Neuronal stem cell (in vitro differentiated cells): Measurements from ENCODE around the gene FEZF1.

Experiments
- DNase-seq: peaks from one replicate; pipeline ENCODE4 v3.0.0-alpha.2; 2013; ENCODE audit warnings: low spot score
- H2AFZ ChIP-seq: one replicate; pipeline ENCODE4 v1.6.1; 2013; ENCODE audit warnings: mild to moderate bottlenecking, low read length, inconsistent platforms
- H2AK5ac ChIP-seq: 2 replicates; pipeline ENCODE4 v1.6.1; 2013; ENCODE audit warnings: low read depth, mild to moderate bottlenecking, inconsistent platforms, low read length, moderate library complexity, mixed read lengths
- H2BK120ac ChIP-seq: 2 replicates; pipeline ENCODE4 v1.6.1; 2013; ENCODE audit warnings: low read depth, mild to moderate bottlenecking, inconsistent platforms, low read length, moderate library complexity, mixed read lengths
- H2BK12ac ChIP-seq: one replicate; pipeline ENCODE4 v1.6.1; 2013; ENCODE audit warnings: low read length, inconsistent platforms
- H2BK15ac ChIP-seq: 2 replicates; pipeline ENCODE4 v1.6.1; 2013; ENCODE audit warnings: mild to moderate bottlenecking, low read length, inconsistent platforms, mixed read lengths
- H2BK5ac ChIP-seq: one replicate; pipeline ENCODE4 v1.6.1; 2013; ENCODE audit warnings: inconsistent platforms, mild to moderate bottlenecking, low read length, moderate library complexity
- H3K14ac ChIP-seq: one replicate; pipeline ENCODE4 v1.6.1; 2013; ENCODE audit warnings: low read length, inconsistent platforms
- H3K18ac ChIP-seq: 2 replicates; pipeline ENCODE4 v1.6.1; 2013; ENCODE audit warnings: low read length, inconsistent platforms
- H3K23ac ChIP-seq: 2 replicates; pipeline ENCODE4 v1.6.1; 2013; ENCODE audit warnings: low read depth, mild to moderate bottlenecking, mixed read lengths, low read length, inconsistent platforms; ENCODE audit not compliant: poor library complexity
- H3K27ac ChIP-seq: replicated peaks from 3 replicates; pipeline ENCODE4 v1.5.1; 2013; ENCODE audit warnings: low read length, inconsistent platforms
- H3K27me3 ChIP-seq, 3 experiments: 2 replicates each; pipeline ENCODE4 v1.6.1; 2013; ENCODE audit warnings: low read length in 3 of 3, mild to moderate bottlenecking in 2 of 3, inconsistent platforms in 1 of 3, low read depth in 1 of 3, mixed read lengths in 1 of 3, moderate library complexity in 1 of 3; ENCODE audit not compliant: control insufficient read depth in 3 of 3, insufficient read depth in 3 of 3
- H3K36me3 ChIP-seq, 2 donors: replicated peaks in 1 of 2; 2 replicates each; pipeline ENCODE4 v1.6.1; 2013; ENCODE audit warnings: low read length in 2 of 2; ENCODE audit not compliant: control insufficient read depth in 2 of 2, insufficient read depth in 2 of 2
- H3K4ac ChIP-seq: 2 replicates; pipeline ENCODE4 v1.6.1; 2013; ENCODE audit warnings: inconsistent platforms, mild to moderate bottlenecking, low read length, moderate library complexity
- H3K4me1 ChIP-seq, 2 donors: 1 replicate in 1 of 2; 2 replicates in 1 of 2; pipeline ENCODE4 v1.6.1; 2013; ENCODE audit warnings: low read length in 2 of 2, low read depth in 1 of 2; ENCODE audit not compliant: control insufficient read depth in 2 of 2, insufficient read depth in 1 of 2
- H3K4me2 ChIP-seq: one replicate; pipeline ENCODE4 v1.6.1; 2013; ENCODE audit warnings: mild to moderate bottlenecking, low read length, inconsistent platforms; ENCODE audit not compliant: insufficient read depth, poor library complexity, severe bottlenecking
- H3K4me3 ChIP-seq, 2 donors: 2 replicates each; pipeline ENCODE4 v1.5.1; 2013; ENCODE audit warnings: low read length in 2 of 2, mild to moderate bottlenecking in 2 of 2, inconsistent platforms in 1 of 2, moderate library complexity in 1 of 2
- H3K79me1 ChIP-seq: one replicate; pipeline ENCODE4 v1.6.1; 2013; ENCODE audit warnings: low read depth, mild to moderate bottlenecking, inconsistent platforms, low read length, moderate library complexity
- H3K9ac ChIP-seq: one replicate; pipeline ENCODE4 v1.6.1; 2013; ENCODE audit warnings: mild to moderate bottlenecking, low read depth, low read length, inconsistent platforms; ENCODE audit not compliant: poor library complexity
- H3K9me3 ChIP-seq, 2 donors: replicated peaks in 1 of 2; 2 replicates each; pipeline versions ENCODE3 to v1.6.1; 2013; ENCODE audit warnings: low read length in 2 of 2, mild to moderate bottlenecking in 2 of 2, inconsistent platforms in 1 of 2, low read depth in 1 of 2, mixed read lengths in 1 of 2, moderate library complexity in 1 of 2; ENCODE audit not compliant: control insufficient read depth in 2 of 2, insufficient read depth in 1 of 2
- H4K8ac ChIP-seq: one replicate; pipeline ENCODE4 v1.6.1; 2013; ENCODE audit warnings: low read depth, mild to moderate bottlenecking, inconsistent platforms, low read length, moderate library complexity
- H4K91ac ChIP-seq: one replicate; pipeline ENCODE4 v1.6.1; 2013; ENCODE audit warnings: low read length, low read depth, mild to moderate bottlenecking, inconsistent platforms; ENCODE audit not compliant: poor library complexity
- WGBS, 2 donors: extraction: QIAGEN DNeasy Blood & Tissue Kit; methylation state at CpG; one replicate each; pipeline ENCODE4 v1.1.7; 2013; ENCODE audit warnings: missing lambda C conversion rate in 2 of 2, mixed read lengths in 1 of 2; ENCODE audit not compliant: insufficient read length in 2 of 2, insufficient replicate concordance in 1 of 2; ENCODE audit errors: extremely low coverage in 2 of 2; 5-methylcytosine and 5-hydroxymethylcytosine counted together

Gene FEZF1

DNA sequence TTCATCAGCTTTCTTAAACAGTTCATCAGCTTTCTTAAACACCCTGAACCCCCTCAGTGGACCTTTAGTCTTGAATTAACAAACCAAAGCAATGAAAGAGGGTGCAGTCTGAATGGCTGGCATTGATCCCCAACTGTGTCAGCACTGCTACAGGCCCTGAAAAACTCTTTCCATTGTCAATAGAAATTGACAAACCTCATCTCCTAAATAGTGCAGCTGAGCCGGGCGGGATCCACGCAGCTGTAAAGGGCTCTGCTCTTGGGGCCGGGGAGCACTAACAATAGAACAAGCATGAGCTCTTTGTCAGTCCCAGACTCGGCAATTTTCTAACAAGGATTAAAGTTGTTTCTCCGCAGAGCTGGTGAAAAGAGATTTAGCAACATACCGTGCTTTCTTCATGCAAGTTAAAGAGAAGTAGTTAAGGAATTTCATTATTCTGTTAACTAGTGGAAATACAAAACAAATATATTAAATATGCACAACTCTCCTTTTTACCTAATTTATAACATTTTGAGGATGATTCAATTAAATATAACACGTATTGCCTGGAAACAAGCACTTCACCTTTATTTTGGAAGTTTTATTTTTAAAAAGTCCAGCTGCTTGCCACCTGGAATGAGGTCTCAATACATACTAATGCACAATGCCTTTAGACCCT, 24.7 kb upstream of the FEZF1 start:
- peak; percentile 91 for DNase-seq
- no peaks in the 10 kb centered on the region for H3K79me1 ChIP-seq
- H3K4ac ChIP-seq, result no peak overlapping the region
- H3K23ac ChIP-seq, result no peak overlapping the region
- no peak overlapping the region for H4K91ac ChIP-seq
- no peak overlapping the region for H3K4me3 ChIP-seq
- H3K9ac ChIP-seq, result no peak overlapping the region
- no peak overlapping the region for H3K18ac ChIP-seq
- H2BK15ac ChIP-seq, result no peak overlapping the region
- no peaks in the 10 kb centered on the region for H3K9me3 ChIP-seq
- H2AK5ac ChIP-seq, result no peak overlapping the region
- H2AFZ ChIP-seq, result peak overlapping the region; percentile 7
- H3K14ac ChIP-seq, result no peak overlapping the region
- H2BK5ac ChIP-seq, result no peak overlapping the region
- peak overlapping the region; percentile 95 for H3K27ac ChIP-seq
- no peak overlapping the region for H3K4me2 ChIP-seq
- no peak overlapping the region for H2BK12ac ChIP-seq
- H3K4me1 ChIP-seq, result peaks cover 17 to 18% of the 10 kb centered on the region in 2 donors
- no peak overlapping the region for H4K8ac ChIP-seq
- no CpG with 5 or more reads among the region's 8 CpGs for WGBS, 2 donors
- no peak overlapping the region for H2BK120ac ChIP-seq
- H3K36me3 ChIP-seq, result no peaks in the 10 kb centered on the region
- no peaks in the 10 kb centered on the region for H3K27me3 ChIP-seq

DNA sequence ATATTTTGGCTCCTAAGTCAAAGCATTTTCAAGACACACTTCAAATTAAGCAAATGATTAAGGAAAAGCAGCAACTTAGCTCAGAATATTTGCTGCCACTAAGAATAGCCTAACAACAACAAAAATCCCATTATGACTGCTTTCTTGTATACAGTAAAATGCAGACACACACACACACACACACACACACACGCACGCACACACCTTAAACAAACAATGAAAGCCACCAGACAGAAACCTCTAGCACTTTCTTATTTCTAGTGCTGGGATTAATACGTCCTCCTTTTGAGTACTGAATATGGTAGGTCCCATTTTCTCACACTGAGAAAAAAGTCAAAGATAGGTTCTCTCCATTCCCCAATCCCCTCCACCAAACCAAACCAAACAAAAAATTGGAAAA, 23.4 kb upstream of the FEZF1 start:
- H3K27me3 ChIP-seq, result no peaks in the 10 kb centered on the region
- H3K4me2 ChIP-seq, result peak overlapping the region; percentile 21
- DNase-seq, result no peak
- no peak overlapping the region for H2BK12ac ChIP-seq
- no peak overlapping the region for H3K18ac ChIP-seq
- H3K4me1 ChIP-seq, result peaks cover 13 to 18% of the 10 kb centered on the region in 2 donors
- no peak overlapping the region for H4K8ac ChIP-seq
- H2AFZ ChIP-seq, result no peak overlapping the region
- H2BK15ac ChIP-seq, result no peak overlapping the region
- WGBS, 2 donors, result no CpG with 5 or more reads among the region's 3 CpGs
- no peak overlapping the region for H2AK5ac ChIP-seq
- no peak overlapping the region for H2BK120ac ChIP-seq
- H3K79me1 ChIP-seq, result no peaks in the 10 kb centered on the region
- no peak overlapping the region for H4K91ac ChIP-seq
- no peaks in the 10 kb centered on the region for H3K36me3 ChIP-seq
- no peak overlapping the region for H3K4me3 ChIP-seq
- H3K14ac ChIP-seq, result no peak overlapping the region
- no peak overlapping the region for H3K23ac ChIP-seq
- no peak overlapping the region for H3K4ac ChIP-seq
- no peak overlapping the region for H3K9ac ChIP-seq
- H2BK5ac ChIP-seq, result no peak overlapping the region
- peak overlapping the region; percentile 95 for H3K27ac ChIP-seq
- H3K9me3 ChIP-seq, result no peaks in the 10 kb centered on the region

DNA sequence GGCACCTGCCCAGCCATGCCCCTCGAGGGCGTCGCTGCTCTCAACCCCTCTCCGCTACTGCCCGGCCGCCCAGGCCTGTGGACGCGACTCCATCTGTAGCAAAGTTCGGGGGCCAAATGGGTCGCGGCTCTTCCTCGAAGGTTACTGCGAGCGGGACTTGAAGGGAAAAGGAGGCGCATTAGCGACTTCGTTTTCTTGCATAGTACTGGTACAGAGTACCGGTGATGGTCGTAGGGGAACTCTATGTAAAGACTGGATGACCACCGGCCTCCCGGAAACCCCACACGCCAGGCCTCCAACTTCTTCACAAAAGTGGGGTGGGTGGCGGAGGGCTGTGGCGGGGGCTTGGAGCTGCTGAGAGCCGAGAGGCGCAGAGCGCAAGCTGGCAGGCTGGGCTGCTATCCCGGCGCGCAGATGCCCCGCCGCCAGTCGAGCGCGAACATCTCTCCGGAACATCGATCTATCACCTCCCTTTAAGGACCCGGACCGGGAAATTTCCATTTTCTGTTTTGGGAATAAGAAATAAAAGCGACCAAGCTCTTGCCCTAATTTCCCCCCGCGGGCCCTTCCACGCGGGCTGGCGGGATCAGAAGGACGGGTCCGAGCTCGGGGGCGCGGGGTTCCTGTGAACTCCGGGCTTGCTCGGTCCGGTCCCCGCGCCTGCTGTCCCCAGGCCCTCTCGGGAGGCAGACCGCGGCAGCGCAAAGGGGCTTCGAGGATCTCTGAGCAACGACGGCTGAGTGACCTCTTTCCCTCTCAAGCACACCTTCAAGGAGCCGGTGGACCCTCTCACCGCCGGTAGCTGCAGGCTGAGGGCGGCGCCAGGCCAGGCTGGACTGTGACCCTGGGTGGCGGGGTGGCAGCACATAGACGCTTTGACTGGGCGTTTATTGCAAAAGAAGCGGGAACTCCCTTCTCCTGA, 12.2 kb upstream of the FEZF1 start:
- DNase-seq, result peak; percentile 61
- Histone ChIP-seq H3K18ac (peak overlapping the region; percentile 81), H4K8ac (no peak overlapping the region), H2BK120ac (peak overlapping the region; percentile 92), H2BK15ac (no peak overlapping the region), H2BK12ac (no peak overlapping the region), H3K23ac (no peak overlapping the region), H2AK5ac (no peak overlapping the region), H3K4me2 (peak overlapping the region; percentile 90), H3K79me1 (peaks cover 1% of the 10 kb centered on the region), H3K14ac (no peak overlapping the region), H3K4ac (no peak overlapping the region), H3K4me1 (peaks cover 0 to 15% of the 10 kb centered on the region in 2 donors), H2AFZ (peak overlapping the region; percentile 85), H3K9ac (peak overlapping the region; percentile 87), H2BK5ac (peak overlapping the region; percentile 82), H3K27me3 (peaks cover 0 to 58% (median 3%) of the 10 kb centered on the region in 3 experiments), H4K91ac (no peak overlapping the region), H3K36me3 (no peaks in the 10 kb centered on the region), H3K9me3 (peaks cover 0 to 9% of the 10 kb centered on the region in 2 donors), H3K4me3 (peak overlapping the region; percentile 25 to 76), H3K27ac (peak overlapping the region; percentile 89)
- no CpG with 5 or more reads among the region's 71 CpGs for WGBS, 2 donors
